ENCODE results near the gene FRMD4A. TPM values are rescaled to one million over a fixed set of nuclear protein-coding genes. Genes with fewer than 3 reads are reported as not detected.

Gene FRMD4A
- 14.1 and 15.9 TPM in 2 replicates for total RNA-seq

DNA sequence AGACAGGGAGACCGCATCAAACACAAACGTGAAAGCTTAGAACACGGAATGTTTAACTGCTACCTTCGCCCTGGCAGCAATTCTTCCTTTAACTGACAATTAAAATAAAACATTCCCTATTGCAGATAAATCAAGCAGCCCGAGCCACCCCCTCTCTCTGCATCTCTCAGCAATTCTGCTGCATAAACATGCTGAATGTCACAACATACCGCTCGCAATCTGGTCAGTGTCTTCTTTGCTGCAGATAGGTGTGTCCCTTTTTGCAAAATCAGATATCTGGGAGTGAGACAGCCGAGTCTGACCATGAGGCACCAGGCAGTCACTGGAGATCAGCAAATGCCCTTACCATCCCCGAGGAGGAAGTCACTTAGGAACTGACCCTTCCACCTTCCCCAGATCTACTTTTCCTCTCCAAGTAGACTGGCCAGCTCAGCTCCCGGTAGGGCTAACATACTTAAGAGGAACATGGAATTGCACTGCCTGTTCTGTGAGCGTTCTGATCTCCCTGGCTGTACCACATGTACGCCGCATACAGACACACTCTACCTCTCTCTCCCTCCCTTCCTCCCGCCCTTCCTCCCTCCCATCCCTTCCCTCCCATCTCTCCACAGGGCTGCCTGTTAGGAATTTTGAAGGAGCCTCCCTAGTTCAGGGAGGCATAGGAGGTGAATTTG lies at the start of gene FRMD4A:
TSS of gene FRMD4A (minus strand) at position 537 of the 674 bp plus-strand sequence.

